ENCODE measurements around the gene PTGR1. TPM values are rescaled to one million over a fixed set of nuclear protein-coding genes. Genes with fewer than 3 reads are reported as not detected.
"Not testable (repeated sequence)": the region's sequence is repeated elsewhere in the genome, so short reads cannot be mapped to it uniquely, and the experiment has no call there.

PTGR1 gene
- total RNA-seq, 1 experiment from 2014 or later, result 27.4 TPM

GRCh38 chr9:111566234-111566633 lies 33.2 kb downstream of the PTGR1 start:
- intact Hi-C loops (cut with micrococcal nuclease), result no loop called here
- no peak for DNase-seq (ENCODE audit: unreplicated experiment)

GRCh38 chr9:111561165-111561719 lies 38.2 kb downstream of the PTGR1 start:
- CTCF ChIA-PET, result no interaction called here
- POLR2A ChIA-PET, result no interaction called here
- no TSS peak for BruUV-seq (replicated peaks)

More at GRCh38 chr9:111566234-111566633, 33.2 kb downstream of the PTGR1 start:
- ChIA-PET CTCF (no interaction called here), POLR2A (no interaction called here)
- H3K9me3 Mint-ChIP-seq (ENCODE audit: unreplicated experiment), result peaks cover 34% of the 10 kb centered on the region
- H3K4me3 Mint-ChIP-seq (ENCODE audit: unreplicated experiment), result no peak overlapping the region
- H3K36me3 Mint-ChIP-seq (ENCODE audit: insufficient read depth, unreplicated experiment), result peaks cover 78% of the 10 kb centered on the region
- no peaks in the 10 kb centered on the region for H3K4me1 Mint-ChIP-seq (ENCODE audit: insufficient read depth, unreplicated experiment)
- no peak overlapping the region for H3K27ac Mint-ChIP-seq (ENCODE audit: low read depth, unreplicated experiment)
- no peak for TF ChIP-seq CTCF (IDR thresholded peaks at IDR 0.05; ENCODE audit: unreplicated experiment)
- BruUV-seq (replicated peaks), result no TSS peak
- no peaks in the 10 kb centered on the region for H3K27me3 Mint-ChIP-seq (ENCODE audit: insufficient read depth, unreplicated experiment)

GRCh38 chr9:111559000-111559610 lies 40.3 kb downstream of the PTGR1 start:
- Mint-ChIP-seq H3K27ac (ENCODE audit: low read depth, unreplicated experiment) (no peak overlapping the region), H3K4me1 (ENCODE audit: insufficient read depth, unreplicated experiment) (peaks cover 5% of the 10 kb centered on the region), H3K4me3 (ENCODE audit: unreplicated experiment) (no peak overlapping the region), H3K9me3 (ENCODE audit: unreplicated experiment) (peaks cover 29% of the 10 kb centered on the region), H3K27me3 (ENCODE audit: insufficient read depth, unreplicated experiment) (no peaks in the 10 kb centered on the region), H3K36me3 (ENCODE audit: insufficient read depth, unreplicated experiment) (peaks cover 27% of the 10 kb centered on the region)
- no TSS peak for BruUV-seq (replicated peaks)
- intact Hi-C loops (cut with micrococcal nuclease), result no loop called here
- peak; percentile 13 for DNase-seq (ENCODE audit: unreplicated experiment)
- CTCF ChIA-PET, result interaction anchor here (0.7 kb wide), 1 partner anchor 38 kb away, joined by 3 read pairs; no protein-coding TSS in a partner anchor
- TF ChIP-seq CTCF (IDR thresholded peaks at IDR 0.05; ENCODE audit: unreplicated experiment), result no peak
- POLR2A ChIA-PET, result interaction anchor here (0.6 kb wide), 1 partner anchor 25 kb away, joined by 3 read pairs; no protein-coding TSS in a partner anchor

More at GRCh38 chr9:111561165-111561719, 38.2 kb downstream of the PTGR1 start:
- H3K27me3 Mint-ChIP-seq (ENCODE audit: insufficient read depth, unreplicated experiment), result no peaks in the 10 kb centered on the region
- no peak for DNase-seq (ENCODE audit: unreplicated experiment)
- H3K27ac Mint-ChIP-seq (ENCODE audit: low read depth, unreplicated experiment), result no peak overlapping the region
- H3K4me3 Mint-ChIP-seq (ENCODE audit: unreplicated experiment), result no peak overlapping the region
- TF ChIP-seq CTCF (IDR thresholded peaks at IDR 0.05; ENCODE audit: unreplicated experiment), result no peak
- intact Hi-C loops (cut with micrococcal nuclease), result no loop called here
- peaks cover 36% of the 10 kb centered on the region for H3K36me3 Mint-ChIP-seq (ENCODE audit: insufficient read depth, unreplicated experiment)
- peaks cover 5% of the 10 kb centered on the region for H3K4me1 Mint-ChIP-seq (ENCODE audit: insufficient read depth, unreplicated experiment)
- H3K9me3 Mint-ChIP-seq (ENCODE audit: unreplicated experiment), result peaks cover 14% of the 10 kb centered on the region

- CTCF ChIA-PET, result not testable (repeated sequence)
- peaks cover 11% of the 10 kb centered on the region for H3K36me3 Mint-ChIP-seq (ENCODE audit: insufficient read depth, unreplicated experiment)
Observed at GRCh38 chr9:111555425-111555824, 44.0 kb downstream of the PTGR1 start.

More at GRCh38 chr9:111555425-111555824, 44.0 kb downstream of the PTGR1 start:
- H3K27ac Mint-ChIP-seq (ENCODE audit: low read depth, unreplicated experiment); intact Hi-C loops (cut with micrococcal nuclease); POLR2A ChIA-PET; BruUV-seq (replicated peaks); DNase-seq (ENCODE audit: unreplicated experiment); H3K27me3 Mint-ChIP-seq (ENCODE audit: insufficient read depth, unreplicated experiment); H3K4me3 Mint-ChIP-seq (ENCODE audit: unreplicated experiment); H3K4me1 Mint-ChIP-seq (ENCODE audit: insufficient read depth, unreplicated experiment): not testable (repeated sequence)
- H3K9me3 Mint-ChIP-seq (ENCODE audit: unreplicated experiment), result peaks cover 36% of the 10 kb centered on the region

Measured in MCF 10A (cell line).